Measurements from ENCODE around the gene PPIC.

The PPIC gene

GRCh38 chr5:123036391-123037103 is at the start of gene PPIC:
Gene PPIC (minus strand): TSS chr5:123036725. CDS start chr5:123036625, 100 bp downstream.
- no peak for DNase-seq (ENCODE audit: low read depth in 2 of 2)

- no peak for DNase-seq (ENCODE audit: low read depth in 2 of 2)
Observed at GRCh38 chr5:123085638-123086286, 49.2 kb upstream of the PPIC start.

DNA sequence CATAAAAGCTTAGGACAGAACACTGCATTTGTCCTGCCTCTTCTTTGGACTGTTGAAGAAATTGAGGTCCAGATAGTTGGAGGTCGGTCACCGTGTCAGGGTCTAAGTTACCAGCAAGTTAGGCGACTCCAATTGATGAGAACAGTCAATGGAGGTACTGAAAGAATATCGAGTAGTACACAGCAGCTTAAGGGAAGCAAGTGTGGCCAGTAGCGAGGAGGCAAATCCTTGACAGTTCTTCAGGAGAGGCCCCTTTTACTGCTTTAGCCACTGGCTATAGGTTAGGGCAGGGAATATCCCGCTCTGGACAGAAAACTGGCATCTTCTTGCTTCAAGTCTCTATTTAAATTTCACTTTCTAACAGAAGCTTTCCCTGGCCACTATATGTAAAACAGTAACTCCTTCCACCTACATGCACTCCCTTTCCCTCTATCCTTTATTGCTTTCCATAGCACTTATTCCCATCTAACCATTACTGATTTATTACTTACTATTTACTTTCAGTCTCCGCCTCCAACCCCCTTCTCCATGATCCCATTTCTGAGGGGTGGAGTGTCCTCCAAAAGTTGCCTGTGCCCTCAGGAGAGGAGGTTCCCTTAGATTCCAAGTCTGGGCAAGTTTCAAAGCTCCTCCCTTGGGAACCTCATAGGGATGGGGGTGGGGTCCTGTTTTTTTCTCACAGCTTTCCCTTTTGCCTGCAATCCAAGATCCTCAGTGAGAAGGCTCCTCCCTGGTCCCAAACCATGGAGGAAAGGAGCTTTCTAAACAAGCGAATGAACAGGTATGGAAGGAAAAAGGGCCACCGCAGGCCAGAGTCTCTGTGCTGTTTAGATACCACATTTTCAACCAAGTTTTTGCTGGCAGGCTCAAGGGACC is 48.4 kb upstream of the PPIC start:
- DNase-seq (ENCODE audit: low read depth in 2 of 2) = no peak

DNA sequence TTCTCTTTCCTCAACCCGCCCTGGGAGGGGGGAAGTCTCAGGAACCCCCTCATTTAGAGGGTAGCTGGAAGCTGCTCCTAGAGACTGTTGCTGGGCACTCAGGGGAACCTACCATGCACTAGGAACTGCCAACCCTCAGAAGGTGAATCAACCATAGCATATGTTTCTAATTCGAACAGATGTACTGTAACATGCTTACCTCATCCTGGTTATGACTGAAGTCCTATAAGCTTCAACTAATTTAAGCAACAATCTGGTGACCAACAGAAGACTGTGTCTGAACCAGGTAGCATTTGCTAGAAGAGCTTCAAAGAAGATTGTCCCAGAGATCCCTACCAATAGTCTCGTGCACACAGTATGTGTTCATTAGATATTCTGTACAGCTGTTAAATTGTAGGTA is 46.8 kb upstream of the PPIC start:
- no peak for DNase-seq (ENCODE audit: low read depth in 2 of 2)

- DNase-seq (ENCODE audit: low read depth in 2 of 2) = no peak
Observed at GRCh38 chr5:123080215-123080614, 43.7 kb upstream of the PPIC start.

DNA sequence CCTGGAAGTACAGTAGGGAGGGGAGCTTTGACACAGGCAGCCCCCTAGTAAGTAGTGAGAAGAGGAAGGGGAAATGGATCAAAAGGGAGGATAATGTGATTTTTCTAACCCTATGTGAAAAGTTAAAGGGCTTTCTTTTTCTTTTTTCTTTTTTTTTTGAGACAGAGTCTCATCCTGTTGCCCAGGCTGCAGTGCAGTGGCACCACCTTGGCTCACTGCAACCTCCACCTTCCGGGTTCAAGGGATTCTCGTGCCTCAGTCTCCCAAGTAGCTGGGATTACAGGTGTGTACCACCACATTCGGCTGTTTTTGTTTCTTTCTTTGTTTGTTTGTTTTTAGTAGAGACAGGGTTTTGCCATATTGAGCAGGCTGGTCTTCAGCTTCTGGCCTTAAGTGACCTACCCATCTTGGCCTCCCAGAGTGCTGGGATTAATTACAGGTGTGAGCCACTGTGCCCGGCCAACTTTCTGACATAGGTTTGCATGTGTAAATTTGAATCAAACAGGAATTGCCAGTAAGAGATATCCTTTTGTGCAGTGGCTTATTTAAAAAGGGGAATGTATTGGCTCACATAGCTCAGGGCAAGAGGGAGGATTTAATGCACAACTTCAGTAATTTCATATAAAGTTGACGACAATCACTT is 39.1 kb upstream of the PPIC start:
- DNase-seq (ENCODE audit: low read depth in 2 of 2) = no peak

DNA sequence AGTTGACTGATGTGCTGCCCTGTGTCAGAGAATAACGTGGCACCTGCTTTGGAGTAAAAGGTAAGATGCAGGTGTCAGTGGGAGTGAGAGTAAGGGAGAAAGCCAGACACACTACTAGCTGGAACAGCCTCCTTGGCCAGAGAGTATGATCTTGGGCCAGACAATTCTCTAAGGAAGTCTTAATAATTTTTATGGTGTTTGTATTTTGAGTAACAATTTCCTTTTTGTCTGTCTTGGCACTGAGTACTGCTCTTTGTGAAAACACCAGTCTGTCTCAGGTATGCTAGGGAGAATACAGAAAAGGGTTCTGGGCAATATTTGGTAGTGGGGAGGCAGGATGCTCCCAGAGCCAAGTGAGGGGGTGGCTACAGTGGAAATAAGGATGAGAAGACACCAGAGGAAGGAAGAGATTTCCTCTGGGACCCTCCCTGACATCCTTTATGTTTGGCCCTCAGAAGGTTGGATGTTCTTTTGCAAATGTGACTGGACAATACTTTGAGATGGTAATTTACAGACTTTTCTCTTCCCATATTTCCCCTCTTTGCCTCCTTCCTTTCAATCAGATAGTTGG is 31.9 kb upstream of the PPIC start:
- no peak for DNase-seq (ENCODE audit: low read depth in 2 of 2)

GRCh38 chr5:123066016-123066415 is 29.5 kb upstream of the PPIC start:
- DNase-seq (ENCODE audit: low read depth in 2 of 2) = no peak

DNA sequence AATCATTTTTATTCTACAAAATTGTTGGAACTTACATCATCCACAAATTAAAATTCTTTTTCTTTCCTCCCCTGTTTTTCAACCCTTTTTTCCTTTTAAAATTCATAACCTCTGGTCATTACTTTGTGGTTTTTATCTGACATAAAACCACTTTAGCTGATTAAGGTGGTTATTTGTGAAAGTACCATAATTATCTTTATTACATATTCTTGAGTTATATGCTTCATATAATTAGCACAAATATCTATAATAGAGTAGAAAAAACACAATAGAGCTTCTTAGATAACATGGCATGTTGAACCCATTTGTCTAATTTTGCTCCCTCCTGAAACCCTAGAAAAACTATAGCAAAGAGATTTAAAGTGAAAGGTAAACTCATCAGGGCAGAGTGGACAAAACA is 22.9 kb upstream of the PPIC start:
- no peak for DNase-seq (ENCODE audit: low read depth in 2 of 2)

DNA sequence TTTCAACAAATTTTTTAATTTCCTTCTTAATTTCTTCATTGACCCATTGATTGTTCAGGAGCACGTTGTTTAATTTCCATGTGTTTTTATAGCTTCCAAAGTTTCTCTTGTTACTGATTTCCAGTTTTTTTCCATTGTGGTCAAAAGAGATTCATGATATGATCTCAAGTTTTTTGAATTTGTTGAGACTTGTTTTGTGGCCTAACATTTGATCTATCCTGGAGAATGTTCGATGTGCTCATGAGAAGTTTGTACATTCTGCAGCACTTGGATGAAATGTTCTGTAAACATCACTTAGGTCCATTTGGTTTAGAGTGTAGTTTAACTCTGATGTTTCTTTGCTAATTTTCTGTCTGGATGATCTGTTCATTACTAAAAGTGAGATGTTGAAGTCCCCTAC is 14.7 kb upstream of the PPIC start:
- no peak for DNase-seq (ENCODE audit: low read depth in 2 of 2)

DNA sequence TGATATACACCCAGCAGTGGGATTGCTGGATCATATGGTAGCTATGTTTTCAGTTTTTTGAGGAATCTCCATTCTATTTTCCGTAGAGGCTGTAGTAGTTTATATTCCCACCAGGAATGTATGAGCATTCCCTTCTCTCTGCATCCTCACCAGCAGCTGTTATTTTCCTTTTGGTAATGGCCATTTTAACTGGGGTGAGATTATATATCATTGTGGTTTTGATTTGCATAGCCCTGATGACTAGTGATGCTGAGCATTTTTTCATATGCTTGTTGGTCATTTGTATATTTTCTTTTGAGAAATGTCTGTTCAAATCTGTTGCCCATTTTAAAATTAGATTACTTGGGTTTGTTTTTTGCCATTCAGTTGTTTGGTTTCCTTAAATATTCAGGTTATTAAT is 11.2 kb upstream of the PPIC start:
- DNase-seq (ENCODE audit: low read depth in 2 of 2) = no peak

- no peak for DNase-seq (ENCODE audit: low read depth in 2 of 2)
Observed at GRCh38 chr5:123046222-123046621, 9.7 kb upstream of the PPIC start.

- no peak for DNase-seq (ENCODE audit: low read depth in 2 of 2)
Observed at GRCh38 chr5:123044926-123045617, 8.5 kb upstream of the PPIC start.

DNA sequence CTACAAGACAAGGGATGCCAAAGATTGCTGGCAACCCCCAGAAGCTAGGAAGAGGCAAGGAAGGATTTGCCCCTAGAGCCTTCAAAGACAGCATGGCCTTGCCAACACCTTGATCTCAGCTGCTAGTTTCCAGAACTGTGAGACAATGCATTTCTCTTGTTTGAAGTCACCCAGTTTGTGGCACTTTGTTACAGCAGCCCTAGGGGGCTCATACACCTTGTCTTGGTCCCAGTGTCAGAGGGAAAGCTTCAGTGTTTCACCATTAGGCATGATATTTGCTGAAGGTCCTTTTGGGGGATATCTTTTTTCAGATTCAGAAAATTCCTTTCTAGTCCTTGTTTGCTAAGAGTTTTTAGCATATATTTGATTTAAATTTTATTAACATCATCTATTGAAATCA is 3.1 kb upstream of the PPIC start:
- DNase-seq (ENCODE audit: low read depth in 2 of 2) = no peak

GRCh38 chr5:123037104-123037418 is 536 bp upstream of the PPIC start:
- no peak for DNase-seq (ENCODE audit: low read depth in 2 of 2)

GRCh38 chr5:123035918-123036390 is 571 bp downstream of the PPIC start:
- DNase-seq (ENCODE audit: low read depth in 2 of 2) = no peak

DNA sequence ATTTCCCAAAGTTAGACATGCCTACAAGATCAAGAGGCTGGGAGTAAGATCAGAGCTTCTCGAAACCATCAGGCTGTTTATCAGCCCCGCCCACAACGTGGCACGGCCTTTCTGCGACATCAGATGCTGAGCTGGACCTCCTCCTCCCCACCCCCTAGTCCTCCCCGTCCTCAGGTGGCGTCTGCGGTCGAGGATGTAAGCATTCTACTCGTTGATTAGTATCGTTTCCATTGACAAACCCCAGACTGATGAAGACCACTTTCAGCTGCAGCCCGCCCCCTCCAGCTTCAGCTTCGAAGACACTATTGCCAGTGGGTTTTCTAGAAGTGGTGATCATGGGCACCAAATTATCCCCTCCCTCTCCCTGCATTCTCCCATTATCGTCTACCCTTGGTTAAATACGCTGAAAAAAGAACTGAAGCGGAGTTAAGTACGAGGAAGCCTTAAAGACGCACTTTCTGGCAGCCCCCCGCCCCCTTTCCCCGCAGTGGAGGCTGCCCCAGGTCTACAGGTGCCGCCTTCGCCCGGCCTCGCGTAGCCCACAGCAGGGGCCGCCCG is 1.1 kb downstream of the PPIC start:
- DNase-seq (ENCODE audit: low read depth in 2 of 2) = no peak

DNA sequence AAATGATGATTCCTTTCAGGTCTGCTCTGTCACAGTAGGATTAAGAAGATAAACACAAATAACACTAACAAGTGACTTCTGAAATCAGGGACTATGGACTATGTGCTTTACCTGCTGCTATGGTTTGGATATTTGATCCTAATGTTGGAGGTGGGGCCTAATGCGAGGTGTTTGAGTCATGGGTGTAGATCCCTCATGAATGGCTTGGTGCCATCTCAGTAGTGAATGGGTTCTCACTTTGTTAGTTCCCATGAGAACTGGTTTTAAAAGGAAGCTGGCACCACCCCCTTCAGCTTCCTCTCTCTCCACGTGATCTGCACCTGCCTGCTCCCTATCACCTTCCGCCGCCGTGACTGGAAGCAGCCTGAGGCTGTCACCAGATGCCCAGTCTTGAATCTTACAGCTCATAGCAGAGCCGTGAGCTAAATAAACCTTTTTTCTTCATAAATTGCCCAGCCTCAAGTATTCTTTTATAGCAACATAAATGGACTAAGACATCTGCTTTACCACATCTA is 3.3 kb downstream of the PPIC start:
- no peak for DNase-seq (ENCODE audit: low read depth in 2 of 2)

DNA sequence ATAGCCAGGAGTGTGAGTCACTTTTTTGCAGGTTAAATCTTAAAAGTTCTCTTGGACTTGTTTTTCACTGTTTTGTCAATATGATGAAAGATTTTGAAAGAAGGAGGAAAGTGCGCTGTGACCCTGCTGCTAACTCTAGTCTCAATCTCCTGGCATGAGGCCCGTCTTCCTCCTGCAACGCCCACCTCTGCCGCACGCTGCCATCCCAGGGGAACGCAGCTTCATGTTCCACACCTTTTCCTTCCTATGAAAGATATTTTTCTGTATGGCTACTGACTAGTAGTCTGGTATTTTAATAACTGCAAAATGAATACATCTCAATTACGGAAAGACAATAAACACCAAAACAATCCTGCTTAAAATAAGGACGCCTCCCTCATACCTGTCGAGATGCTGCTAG is 8.3 kb downstream of the PPIC start:
- no peak for DNase-seq (ENCODE audit: low read depth in 2 of 2)

DNA sequence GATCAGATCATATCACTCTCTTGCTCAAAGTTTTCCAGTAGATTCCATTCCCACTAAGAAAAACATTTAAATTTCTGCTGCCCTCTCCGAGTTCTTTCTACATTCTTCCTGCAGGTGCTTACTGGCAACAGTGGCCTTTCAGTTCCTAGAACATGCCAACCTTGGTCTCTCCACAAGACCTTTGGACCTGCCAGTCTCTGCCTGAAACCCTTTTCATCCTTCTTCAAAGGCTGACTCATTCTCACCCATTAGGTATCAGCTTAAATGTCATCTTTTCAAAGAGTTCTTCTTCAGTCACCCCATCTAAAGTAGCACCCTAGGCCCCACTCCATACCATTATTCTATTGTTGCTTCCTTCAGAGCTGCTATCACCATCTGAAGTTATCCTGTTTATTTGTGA is 21.8 kb downstream of the PPIC start:
- DNase-seq (ENCODE audit: low read depth in 2 of 2) = no peak

DNA sequence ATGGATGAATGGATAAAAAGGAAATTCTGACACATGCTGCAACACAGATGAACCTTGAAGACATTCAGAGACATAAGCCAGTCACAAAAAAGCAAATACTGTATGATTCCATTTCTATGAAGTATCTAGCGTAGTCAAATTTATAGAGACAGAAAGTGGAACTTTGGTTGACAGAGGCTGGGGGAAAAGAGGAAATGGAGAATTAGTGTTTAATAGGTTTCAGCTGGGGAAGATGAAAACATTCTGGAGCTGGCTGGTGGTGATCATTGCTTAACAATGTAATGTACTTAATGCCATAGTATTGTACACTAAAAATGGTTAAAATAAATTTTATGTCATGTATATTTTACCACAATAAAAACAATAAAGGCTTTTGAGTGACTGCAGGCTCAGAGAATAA is 24.2 kb downstream of the PPIC start:
- DNase-seq (ENCODE audit: low read depth in 2 of 2) = no peak
